Esophagus muscularis mucosa (tissue), 4 donors: ENCODE data around the gene TEX53. TPM values are rescaled to one million over a fixed set of nuclear protein-coding genes. Genes with fewer than 3 reads are reported as not detected.

ENCODE experiments used
- DNase-seq: peaks from one replicate; pipeline ENCODE4 v3.0.0-alpha.2; 2017; ENCODE audit errors: extremely low spot score
- H3K27ac ChIP-seq, 4 donors: fragments of 200-600 bp; sonication (generic); replicated peaks in 1 of 4; 1 replicate in 3 of 4; 2 replicates in 1 of 4; pipeline ENCODE4 v1.5.1; 2016 to 2019; ENCODE audit warnings: mild to moderate bottlenecking in 1 of 4
- H3K27me3 ChIP-seq, 4 donors: fragments of 200-600 bp; sonication (generic); one replicate each; pipeline versions ENCODE4 v1.5.1 to v1.6.0; 2016 to 2019
- H3K36me3 ChIP-seq, 4 donors: fragments of 200-600 bp; sonication (generic); one replicate each; pipeline ENCODE4 v1.5.1; 2016 to 2019
- H3K4me1 ChIP-seq, 4 donors: fragments of 200-600 bp; sonication (generic); one replicate each; pipeline ENCODE4 v1.5.1; 2016 to 2019
- H3K4me3 ChIP-seq, 4 donors: fragments of 200-600 bp; sonication (generic); 1 replicate in 2 of 4; 2 replicates in 2 of 4; pipeline ENCODE4 v1.5.1; 2016 to 2019; ENCODE audit warnings: mild to moderate bottlenecking in 4 of 4, moderate library complexity in 1 of 4
- H3K9me3 ChIP-seq, 4 donors: fragments of 200-600 bp; sonication (generic); 1 replicate in 3 of 4; 2 replicates in 1 of 4; pipeline ENCODE4 v1.5.1; 2016 to 2019
- CTCF ChIP-seq, 3 experiments: fragments of 200-600 bp in 2 of 3; fragments of 450-650 bp in 1 of 3; sonication (generic) in 2 of 3; IDR thresholded peaks; one replicate each; pipeline ENCODE4 v1.5.1; 2017 to 2019; ENCODE audit warnings: antibody characterized with exemption in 3 of 3, mild to moderate bottlenecking in 2 of 3, moderate library complexity in 1 of 3
- EP300 ChIP-seq: sonication (generic); formaldehyde crosslinking; IDR thresholded peaks from one replicate; pipeline ENCODE4 v1.6.1; 2017; ENCODE audit warnings: antibody characterized with exemption
- POLR2A ChIP-seq: fragments of 450-650 bp; IDR thresholded peaks from one replicate; pipeline ENCODE4 v1.6.1; 2017; ENCODE audit warnings: antibody characterized with exemption, moderate library complexity, mild to moderate bottlenecking, low read depth
- POLR2AphosphoS5 ChIP-seq, 2 donors: sonication (generic); formaldehyde crosslinking; IDR thresholded peaks; one replicate each; pipeline ENCODE4 v1.6.1; 2017; ENCODE audit warnings: antibody characterized with exemption in 2 of 2
- WGBS: methylation state at CpG from one replicate; pipeline ENCODE4 v1.1.5; 2018; 5-methylcytosine and 5-hydroxymethylcytosine counted together
- intact Hi-C: fragments of 100-400 bp; cut with DNase I; formaldehyde crosslinking; loops from one replicate; pipeline ENCODE4 v1.15.1; 2023
- total RNA-seq, 4 donors: library from RNA; depleted of rRNA; stranded (reverse); fragments of >200 nt; gene quantifications; one replicate each; pipeline versions ENCODE4 v1.1.0 to v1.2.1, GENCODE V29; 2016

Gene TEX53
- total RNA-seq, 4 donors from 2014 or later, result not detected

GRCh38 chr9:114681594-114682332 lies 24.2 kb upstream of the TEX53 start, which contains the start of gene TEX48:
Gene TEX48, minus strand, starts transcription at chr9:114682192. Its CDS starts 10,469 bp downstream, at chr9:114671723.
- H3K4me3 ChIP-seq, result no peak within 1 kb of the TSS
- TF ChIP-seq POLR2AphosphoS5 (IDR thresholded peaks at IDR 0.05) (no peak), EP300 (no peak), POLR2A (no peak), CTCF (IDR thresholded peaks at IDR 0.05) (peak; percentile 34 to 62 (median 47))
- no peaks in the 10 kb centered on the region for H3K36me3 ChIP-seq
- no peaks in the 10 kb centered on the region for H3K9me3 ChIP-seq
- H3K4me1 ChIP-seq, result peaks cover 0 to 15% (median 7%) of the 10 kb centered on the region in 4 donors
- WGBS, result 67% methylated on average over 7 of the region's 8 CpGs
- DNase-seq, result no peak
- no peaks in the 10 kb centered on the region for H3K27me3 ChIP-seq
- no peak within 1 kb of the TSS for H3K27ac ChIP-seq
- intact Hi-C loops, result loop anchor here (5.0 to 10.0 kb wide), 3 partner anchors 233 to 841 kb away; no protein-coding TSS in a partner anchor

GRCh38 chr9:114680259-114681001 lies 22.8 kb upstream of the TEX53 start:
- WGBS, result 78% methylated on average over 8 of the region's 8 CpGs
- Histone ChIP-seq H3K4me3 (no peak overlapping the region), H3K27ac (no peak overlapping the region), H3K9me3 (no peaks in the 10 kb centered on the region), H3K4me1 (peaks cover 0 to 15% (median 8%) of the 10 kb centered on the region in 4 donors), H3K36me3 (no peaks in the 10 kb centered on the region), H3K27me3 (no peaks in the 10 kb centered on the region)
- no peak for DNase-seq
- TF ChIP-seq POLR2A (no peak), CTCF (IDR thresholded peaks at IDR 0.05) (no peak), POLR2AphosphoS5 (IDR thresholded peaks at IDR 0.05) (no peak), EP300 (no peak)
- intact Hi-C loops, result loop anchor here (5.0 to 10.0 kb wide), 3 partner anchors 234 to 842 kb away; no protein-coding TSS in a partner anchor

- H3K27me3 ChIP-seq, result no peaks in the 10 kb centered on the region
- H3K27ac ChIP-seq, result no peak overlapping the region
- no peaks in the 10 kb centered on the region for H3K36me3 ChIP-seq
- intact Hi-C loops, result no loop called here
- no peak overlapping the region for H3K4me3 ChIP-seq
- TF ChIP-seq CTCF (IDR thresholded peaks at IDR 0.05) (no peak), EP300 (no peak), POLR2AphosphoS5 (IDR thresholded peaks at IDR 0.05) (no peak), POLR2A (no peak)
- H3K9me3 ChIP-seq, result no peaks in the 10 kb centered on the region
- peaks cover 0 to 15% (median 8%) of the 10 kb centered on the region in 4 donors for H3K4me1 ChIP-seq
- DNase-seq, result no peak
These were observed 21.2 kb upstream of the TEX53 start for GRCh38 chr9:114678795-114679194.

- no peaks in the 10 kb centered on the region for H3K27me3 ChIP-seq
- no peak for TF ChIP-seq POLR2A
- no peak for TF ChIP-seq CTCF (IDR thresholded peaks at IDR 0.05)
- no peak for TF ChIP-seq EP300
- no peak for TF ChIP-seq POLR2AphosphoS5 (IDR thresholded peaks at IDR 0.05)
- intact Hi-C loops, result no loop called here
These were observed 20.5 kb upstream of the TEX53 start for GRCh38 chr9:114678130-114678529.

More at GRCh38 chr9:114678130-114678529, 20.5 kb upstream of the TEX53 start:
- Histone ChIP-seq H3K9me3 (no peaks in the 10 kb centered on the region), H3K4me3 (no peak overlapping the region), H3K36me3 (no peaks in the 10 kb centered on the region), H3K4me1 (peaks cover 0 to 15% (median 8%) of the 10 kb centered on the region in 4 donors), H3K27ac (no peak overlapping the region)
- no peak for DNase-seq
- 71% methylated on average over 3 of the region's 3 CpGs for WGBS
